WTC11 (cell line): ENCODE measurements around the gene CRYBA4. TPM values are rescaled to one million over a fixed set of nuclear protein-coding genes. Genes with fewer than 3 reads are reported as not detected.

Experiments used
- ATAC-seq: fragments of 200-7000 bp; cut with Tn5 transposase; 2 replicates; pipeline ENCODE4 v1.10.0; 2021; ENCODE audit warnings: mild to moderate bottlenecking, moderate library complexity
- CTCF ChIA-PET: fragments of 300-600 bp; sonication (Branson Sonifier 250); formaldehyde crosslinking; loops from one replicate; lab custom pipeline; 2021; ENCODE audit warnings: antibody characterized with exemption; lab: Charles Lee
- POLR2A ChIA-PET: fragments of 350-600 bp; sonication (Branson Sonifier 250); formaldehyde crosslinking; loops from one replicate; lab custom pipeline; 2021; ENCODE audit warnings: antibody characterized with exemption; lab: Charles Lee
- DNase-seq: peaks from one replicate; pipeline ENCODE4 v3.0.0; 2021; ENCODE audit warnings: low spot score
- H3K27ac Mint-ChIP-seq: 2 replicates; pipeline ENCODE4 v1.8.0; 2021; ENCODE audit warnings: mixed read lengths
- H3K27me3 Mint-ChIP-seq: 2 replicates; pipeline ENCODE4 v1.8.0; 2021; ENCODE audit warnings: low read depth, mild to moderate bottlenecking, moderate library complexity, mixed read lengths
- H3K36me3 Mint-ChIP-seq: 2 replicates; pipeline ENCODE4 v1.8.0; 2021; ENCODE audit warnings: mixed read lengths
- H3K4me1 Mint-ChIP-seq: 2 replicates; pipeline ENCODE4 v1.8.0; 2022; ENCODE audit warnings: mixed read lengths
- H3K4me3 Mint-ChIP-seq: 2 replicates; pipeline ENCODE4 v1.8.0; 2021; ENCODE audit warnings: mild to moderate bottlenecking, moderate library complexity, mixed read lengths
- H3K9me3 Mint-ChIP-seq: 2 replicates; pipeline ENCODE4 v1.8.0; 2021; ENCODE audit warnings: mixed read lengths
- ATF1 ChIP-seq: sonication (generic); formaldehyde crosslinking; IDR thresholded peaks from 2 replicates; pipeline ENCODE4 v1.8.1; 2023; ENCODE audit warnings: mild to moderate bottlenecking, moderate library complexity, missing genetic modification reagents
- ATF3 ChIP-seq: sonication (generic); formaldehyde crosslinking; conservative IDR thresholded peaks from 2 replicates; pipeline ENCODE4 v1.8.1; 2022; ENCODE audit warnings: mild to moderate bottlenecking, missing genetic modification reagents
- CTCF ChIP-seq: fragments of 200-600 bp; IDR thresholded peaks from 2 replicates; pipeline ENCODE4 v1.8.0; 2022; ENCODE audit warnings: antibody characterized with exemption
- EMX1 ChIP-seq: fragments of 250-450 bp; sonication (Bioruptor Pico); IDR thresholded peaks from 2 replicates; pipeline ENCODE4 v1.8.0; 2021; ENCODE audit warnings: mild to moderate bottlenecking
- ERG ChIP-seq: fragments of 250-450 bp; sonication (Bioruptor Pico); IDR thresholded peaks from 2 replicates; pipeline ENCODE4 v1.8.0; 2021; ENCODE audit warnings: mild to moderate bottlenecking
- FOXJ3 ChIP-seq: sonication (generic); formaldehyde crosslinking; IDR thresholded peaks from 2 replicates; pipeline ENCODE4 v1.9.0; 2021; ENCODE audit warnings: missing genetic modification reagents, mild to moderate bottlenecking, borderline replicate concordance
- HMGA2 ChIP-seq: fragments of 250-450 bp; sonication (Bioruptor Pico); IDR thresholded peaks from 2 replicates; pipeline ENCODE4 v1.4.0; 2021; ENCODE audit warnings: mild to moderate bottlenecking, moderate library complexity
- KAT7 ChIP-seq: sonication (generic); formaldehyde crosslinking; IDR thresholded peaks from 2 replicates; pipeline ENCODE4 v1.8.1; 2023; ENCODE audit warnings: missing genetic modification reagents, mild to moderate bottlenecking, borderline replicate concordance
- MLX ChIP-seq: sonication (generic); formaldehyde crosslinking; IDR thresholded peaks from 2 replicates; pipeline ENCODE4 v1.8.1; 2023; ENCODE audit warnings: mild to moderate bottlenecking, missing genetic modification reagents, moderate library complexity
- MXD4 ChIP-seq: fragments of 250-450 bp; sonication (Bioruptor Pico); IDR thresholded peaks from 2 replicates; pipeline ENCODE4 v1.8.0; 2021; ENCODE audit warnings: mild to moderate bottlenecking, moderate library complexity, borderline replicate concordance
- NFATC4 ChIP-seq: fragments of 250-450 bp; sonication (Bioruptor Pico); IDR thresholded peaks from 2 replicates; pipeline ENCODE4 v1.9.0; 2021; ENCODE audit warnings: mild to moderate bottlenecking
- NR1H2 ChIP-seq: sonication (generic); formaldehyde crosslinking; IDR thresholded peaks from 2 replicates; pipeline ENCODE4 v1.9.0; 2021; ENCODE audit warnings: mild to moderate bottlenecking, moderate library complexity, missing genetic modification reagents
- PRRX2 ChIP-seq: fragments of 250-450 bp; sonication (Bioruptor Pico); IDR thresholded peaks from 2 replicates; pipeline ENCODE4 v1.8.0; 2021; ENCODE audit warnings: mild to moderate bottlenecking
- RELA ChIP-seq: sonication (generic); formaldehyde crosslinking; IDR thresholded peaks from 2 replicates; pipeline ENCODE4 v1.8.1; 2022; ENCODE audit warnings: missing genetic modification reagents, mild to moderate bottlenecking, borderline replicate concordance
- RORB ChIP-seq: fragments of 250-450 bp; sonication (Bioruptor Pico); IDR thresholded peaks from 2 replicates; pipeline ENCODE4 v1.9.0; 2021; ENCODE audit warnings: mild to moderate bottlenecking
- STAT6 ChIP-seq: sonication (generic); formaldehyde crosslinking; conservative IDR thresholded peaks from 2 replicates; pipeline ENCODE4 v1.8.1; 2023; ENCODE audit warnings: mild to moderate bottlenecking, low read depth, missing genetic modification reagents, moderate library complexity
- TP53 ChIP-seq: sonication (generic); formaldehyde crosslinking; IDR thresholded peaks from 2 replicates; pipeline ENCODE4 v1.8.1; 2023; ENCODE audit warnings: mild to moderate bottlenecking, missing genetic modification reagents
- USF1 ChIP-seq: sonication (generic); formaldehyde crosslinking; IDR thresholded peaks from 2 replicates; pipeline ENCODE4 v1.8.0; 2022; ENCODE audit warnings: mild to moderate bottlenecking, missing genetic modification reagents
- ZMAT4 ChIP-seq: fragments of 250-450 bp; sonication (Bioruptor Pico); IDR thresholded peaks from 2 replicates; pipeline ENCODE4 v1.9.0; 2021; ENCODE audit warnings: mild to moderate bottlenecking
- ZNF138 ChIP-seq: sonication (generic); formaldehyde crosslinking; conservative IDR thresholded peaks from 2 replicates; pipeline ENCODE4 v1.8.1; 2022; ENCODE audit warnings: mild to moderate bottlenecking, moderate library complexity, missing genetic modification reagents
- ZNF416 ChIP-seq: fragments of 250-450 bp; sonication (Bioruptor Pico); IDR thresholded peaks from 2 replicates; pipeline ENCODE4 v1.9.0; 2021; ENCODE audit warnings: mild to moderate bottlenecking, inconsistent platforms
- total RNA-seq: library from RNA; stranded (reverse); gene quantifications from 3 replicates; pipeline ENCODE4 v1.2.3, GENCODE V29; 2021

The CRYBA4 gene
- total RNA-seq, 1 experiment from 2014 or later, result 0.81 TPM

- Mint-ChIP-seq H3K9me3 (no peaks in the 10 kb centered on the region), H3K27me3 (no peaks in the 10 kb centered on the region), H3K4me3 (peak overlapping the region; percentile 89), H3K36me3 (peaks cover 5% of the 10 kb centered on the region; the same call in 1 of the 2 replicates), H3K27ac (0 out of 2 replicates have a peak overlapping the region, but pooled peaks have one; percentile 47), H3K4me1 (peaks cover 51% of the 10 kb centered on the region)
- CTCF ChIA-PET, result interaction anchor here (1.1 to 1.9 kb wide), 9 partner anchors 9 to 357 kb away, joined by 3 to 6 read pairs (median 3); partner anchors contain the start of gene MIAT
- no peak for DNase-seq
- no peak for ATAC-seq
- TF ChIP-seq STAT6, result no peak
- no peak for TF ChIP-seq RELA (CRISPR knock-in tag)
- peak; percentile 83 for TF ChIP-seq ATF1 (CRISPR knock-in tag)
- no peak for TF ChIP-seq KAT7 (CRISPR knock-in tag)
- TF ChIP-seq NFATC4 (CRISPR knock-in tag), result no peak
- no peak for TF ChIP-seq ZNF138
- no peak for TF ChIP-seq ZNF416
- POLR2A ChIA-PET, result interaction anchor here (1.1 kb wide), 1 partner anchor 191 kb away, joined by 3 read pairs; the partner anchor contains the start of genes HPS4 and SRRD
These were observed 52.7 kb downstream of the CRYBA4 start for GRCh38 chr22:26674211-26675190.

- Mint-ChIP-seq H3K36me3 (peaks cover 7% of the 10 kb centered on the region), H3K27me3 (no peaks in the 10 kb centered on the region), H3K4me3 (no peak overlapping the region), H3K9me3 (no peaks in the 10 kb centered on the region), H3K4me1 (peaks cover 57% of the 10 kb centered on the region), H3K27ac (peak overlapping the region; percentile 37; the same call in 1 of the 2 replicates)
- CTCF ChIA-PET, result interaction anchor here (1.1 kb wide), 1 partner anchor 81 kb away, joined by 3 read pairs; no protein-coding TSS in a partner anchor
- ATAC-seq (no peak), DNase-seq (no peak)
- TF ChIP-seq EMX1 (CRISPR knock-in tag), result peak; percentile 11; the same call in 1 of the 2 replicates
- TF ChIP-seq TP53 (CRISPR knock-in tag), result no peak
- TF ChIP-seq NFATC4 (CRISPR knock-in tag), result no peak
- 0 out of 2 replicates have a peak, but pooled peaks have one; percentile 22 for TF ChIP-seq ERG
- peak; percentile 51; the same call in 1 of the 2 replicates for TF ChIP-seq ZNF416
- no peak for TF ChIP-seq MLX (CRISPR knock-in tag)
- POLR2A ChIA-PET, result interaction anchor here (0.6 to 0.7 kb wide), 2 partner anchors 33 to 914 kb away, joined by 3 to 7 read pairs; no protein-coding TSS in a partner anchor
These were observed 54.0 kb downstream of the CRYBA4 start for GRCh38 chr22:26675687-26676268.

- 0 out of 2 replicates have a peak, but pooled peaks cover 2% of the 10 kb centered on the region for H3K9me3 Mint-ChIP-seq
- H3K36me3 Mint-ChIP-seq, result peaks cover 16% of the 10 kb centered on the region
- POLR2A ChIA-PET, result interaction anchor here (0.6 kb wide), 1 partner anchor 77 kb away, joined by 3 read pairs; no protein-coding TSS in a partner anchor
- peaks cover 60% of the 10 kb centered on the region for H3K4me1 Mint-ChIP-seq
- CTCF ChIA-PET, result interaction anchor here (0.9 to 1.4 kb wide), 2 partner anchors 8 to 57 kb away, joined by 3 read pairs; no protein-coding TSS in a partner anchor
- DNase-seq (no peak), ATAC-seq (no peak)
- no peaks in the 10 kb centered on the region for H3K27me3 Mint-ChIP-seq
- H3K27ac Mint-ChIP-seq, result no peak overlapping the region
- no peak overlapping the region for H3K4me3 Mint-ChIP-seq
- TF ChIP-seq NR1H2 (CRISPR knock-in tag) (no peak), FOXJ3 (CRISPR knock-in tag) (no peak), HMGA2 (CRISPR knock-in tag) (no peak), ATF3 (no peak), RORB (CRISPR knock-in tag) (no peak), CTCF (no peak), USF1 (CRISPR knock-in tag) (no peak), PRRX2 (no peak), MXD4 (no peak), ZMAT4 (CRISPR knock-in tag) (no peak)
These were observed 55.5 kb downstream of the CRYBA4 start for GRCh38 chr22:26677217-26677616.
